GM21619 (cell line): ENCODE data around the gene KLHL20.
A peak's percentile ranks its signal among the peaks of the same experiment; 100 is the strongest.
"Not testable (repeated sequence)": the region's sequence is repeated elsewhere in the genome, so short reads cannot be mapped to it uniquely, and the experiment has no call there.

Source experiments
- ATAC-seq: cut with Tn5 transposase; IDR thresholded peaks from one replicate; pipeline ENCODE4 v1.9.1; 2021; ENCODE audit not compliant: unreplicated experiment

The KLHL20 gene, protein sequence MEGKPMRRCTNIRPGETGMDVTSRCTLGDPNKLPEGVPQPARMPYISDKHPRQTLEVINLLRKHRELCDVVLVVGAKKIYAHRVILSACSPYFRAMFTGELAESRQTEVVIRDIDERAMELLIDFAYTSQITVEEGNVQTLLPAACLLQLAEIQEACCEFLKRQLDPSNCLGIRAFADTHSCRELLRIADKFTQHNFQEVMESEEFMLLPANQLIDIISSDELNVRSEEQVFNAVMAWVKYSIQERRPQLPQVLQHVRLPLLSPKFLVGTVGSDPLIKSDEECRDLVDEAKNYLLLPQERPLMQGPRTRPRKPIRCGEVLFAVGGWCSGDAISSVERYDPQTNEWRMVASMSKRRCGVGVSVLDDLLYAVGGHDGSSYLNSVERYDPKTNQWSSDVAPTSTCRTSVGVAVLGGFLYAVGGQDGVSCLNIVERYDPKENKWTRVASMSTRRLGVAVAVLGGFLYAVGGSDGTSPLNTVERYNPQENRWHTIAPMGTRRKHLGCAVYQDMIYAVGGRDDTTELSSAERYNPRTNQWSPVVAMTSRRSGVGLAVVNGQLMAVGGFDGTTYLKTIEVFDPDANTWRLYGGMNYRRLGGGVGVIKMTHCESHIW

GRCh38 chr1:173714759-173715537 is at the start of gene KLHL20:
Gene KLHL20, plus strand, starts transcription at chr1:173714981. Its CDS starts 1,063 bp downstream, at chr1:173716044.
- peak; percentile 94 for ATAC-seq

GRCh38 chr1:173666646-173667045 is 48.1 kb upstream of the KLHL20 start:
- no peak for ATAC-seq

- ATAC-seq = no peak
Measured at GRCh38 chr1:173669491-173669941, 45.3 kb upstream of the KLHL20 start, which contains the start of gene ANKRD45. Gene ANKRD45, minus strand, starts transcription at chr1:173669851. Its CDS starts 10,433 bp downstream, at chr1:173659418.

DNA sequence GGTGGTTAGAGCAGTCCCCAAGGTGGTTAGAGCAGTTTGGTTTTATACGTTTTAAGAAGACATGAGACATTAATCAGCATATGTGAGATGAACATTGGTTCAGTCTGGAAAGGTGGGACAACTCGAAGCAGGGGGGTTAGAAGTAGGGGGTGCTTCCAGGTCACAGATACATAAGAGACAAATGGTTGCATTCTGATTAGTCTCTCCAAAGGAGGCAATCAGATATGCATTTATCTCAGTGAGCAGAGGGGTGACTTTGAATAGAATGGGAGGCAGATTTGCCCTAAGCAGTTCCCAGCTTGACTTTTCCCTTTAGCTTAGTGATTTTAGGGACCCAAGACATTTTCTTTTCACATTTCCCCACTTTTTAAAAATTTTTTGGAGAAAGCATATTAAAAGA is 40.3 kb upstream of the KLHL20 start:
- not testable (repeated sequence) for ATAC-seq

DNA sequence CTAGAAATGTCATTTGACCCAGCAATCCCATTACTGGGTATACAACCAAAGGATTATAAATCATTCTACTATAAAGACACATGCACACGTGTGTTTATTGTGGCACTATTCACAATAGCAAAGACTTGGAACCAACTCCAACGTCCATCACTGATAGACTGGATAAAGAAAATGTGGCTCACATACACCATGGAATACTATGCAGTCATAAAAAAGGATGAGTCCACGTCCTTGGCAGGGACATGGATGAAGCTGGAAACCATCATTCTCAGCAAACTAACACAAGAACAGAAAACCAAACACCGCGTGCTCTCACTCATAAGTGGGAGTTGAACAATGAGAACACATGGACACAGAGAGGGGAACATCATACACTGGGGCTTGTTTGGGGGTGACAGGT is 34.6 kb upstream of the KLHL20 start:
- not testable (repeated sequence) for ATAC-seq

DNA sequence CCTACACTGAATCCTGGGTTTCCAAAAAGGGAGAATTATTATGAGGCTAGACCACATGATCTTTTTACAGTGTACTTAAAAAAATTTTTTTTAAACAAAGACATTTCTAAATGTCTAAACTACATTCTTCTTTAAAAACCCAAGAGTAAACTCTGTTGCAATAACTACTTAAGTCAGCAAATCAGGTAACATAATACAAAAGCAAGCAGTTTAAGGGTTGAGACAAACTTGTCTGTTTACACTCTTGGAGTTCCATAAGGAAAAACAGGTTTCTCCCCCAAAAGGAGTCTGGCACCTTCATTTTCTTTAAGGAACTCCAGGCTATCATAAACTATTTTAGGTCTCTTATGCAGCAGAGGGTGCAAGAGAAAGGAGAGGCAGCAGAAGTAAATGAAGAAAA is 32.6 kb upstream of the KLHL20 start:
- ATAC-seq = no peak

- not testable (repeated sequence) for ATAC-seq
Measured at GRCh38 chr1:173683838-173684237, 30.9 kb upstream of the KLHL20 start.

GRCh38 chr1:173685121-173685520 is 29.7 kb upstream of the KLHL20 start:
- not testable (repeated sequence) for ATAC-seq

GRCh38 chr1:173688300-173688699 is 26.5 kb upstream of the KLHL20 start:
- no peak for ATAC-seq

DNA sequence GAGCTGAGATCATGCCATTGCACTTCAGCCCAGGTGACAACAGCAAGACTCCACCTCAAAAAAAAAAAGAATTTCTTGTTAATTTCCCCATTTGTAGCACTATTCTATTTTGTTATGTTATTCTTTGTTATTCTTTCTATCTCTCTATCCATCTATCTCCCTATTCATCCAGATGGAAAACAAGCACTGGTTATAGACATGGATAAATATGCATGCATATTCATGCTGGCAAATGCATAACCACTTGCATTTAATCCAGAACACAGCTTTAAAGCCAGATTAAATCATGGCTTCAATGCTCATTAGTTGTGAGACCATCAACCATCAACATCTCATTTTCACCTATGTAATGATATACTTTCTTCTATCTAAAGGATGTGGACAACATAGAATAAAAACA is 21.5 kb upstream of the KLHL20 start:
- ATAC-seq = no peak

DNA sequence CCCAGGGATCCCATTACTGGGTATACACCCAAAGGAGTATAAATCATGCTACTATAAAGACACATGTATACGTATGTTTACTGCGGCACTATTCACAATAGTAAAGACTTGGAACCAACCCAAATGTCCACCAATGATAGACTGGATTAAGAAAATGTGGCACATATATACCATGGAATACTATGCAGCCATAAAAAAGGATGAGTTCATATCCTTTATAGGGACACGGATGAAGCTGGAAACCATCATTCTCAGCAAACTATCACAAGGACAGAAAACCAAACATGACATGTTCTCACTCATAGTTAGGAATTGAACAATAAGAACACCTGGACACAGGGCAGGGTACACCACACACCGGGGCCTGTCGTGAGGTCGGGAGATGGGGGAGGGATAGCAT is 13.5 kb upstream of the KLHL20 start:
- not testable (repeated sequence) for ATAC-seq

GRCh38 chr1:173702736-173703135 is 12.0 kb upstream of the KLHL20 start:
- ATAC-seq = no peak

DNA sequence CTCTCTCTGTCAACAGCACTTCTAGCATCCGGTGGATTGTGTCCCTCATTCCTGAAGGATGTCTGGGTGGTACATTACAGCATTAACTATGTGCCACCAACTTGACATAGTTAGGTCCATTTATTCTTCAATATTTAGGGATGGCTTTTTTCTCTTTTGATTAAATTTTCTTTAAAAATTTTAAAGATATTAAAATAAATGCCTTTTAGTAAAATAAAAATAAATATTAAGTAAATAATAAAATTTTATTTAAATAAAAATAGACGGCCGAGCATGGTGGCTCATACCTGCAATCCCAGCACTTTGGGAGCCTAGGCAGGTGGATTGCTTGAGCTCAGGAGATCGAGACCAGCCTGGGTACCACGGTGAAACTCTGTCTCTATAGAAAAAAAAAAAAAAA is 9.7 kb upstream of the KLHL20 start:
- no peak for ATAC-seq

DNA sequence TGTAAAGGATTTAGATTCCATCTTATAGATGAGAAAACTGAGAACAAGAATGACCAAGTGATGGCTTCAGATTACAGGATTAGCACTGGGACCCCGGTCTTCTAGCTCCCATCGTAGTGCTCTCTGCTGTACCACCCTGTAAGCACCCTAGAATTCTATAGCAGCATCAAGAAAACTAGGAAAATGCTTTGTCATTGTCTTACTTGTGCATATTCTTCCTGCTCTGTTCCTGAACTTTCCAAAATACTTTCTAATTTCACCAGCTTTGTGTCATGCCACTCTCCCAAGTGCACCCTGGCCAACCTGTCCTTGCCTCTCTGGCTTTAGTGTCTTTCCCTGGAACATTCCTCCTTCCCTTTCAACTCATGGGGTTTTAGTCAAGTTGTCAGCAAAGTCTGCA is 6.0 kb upstream of the KLHL20 start:
- no peak for ATAC-seq

- ATAC-seq = no peak
Measured at GRCh38 chr1:173714441-173714758, 381 bp upstream of the KLHL20 start.

- no peak for ATAC-seq
Measured at GRCh38 chr1:173715538-173715844, 710 bp downstream of the KLHL20 start.

GRCh38 chr1:173717238-173717637 is 2.5 kb downstream of the KLHL20 start:
- ATAC-seq = no peak

DNA sequence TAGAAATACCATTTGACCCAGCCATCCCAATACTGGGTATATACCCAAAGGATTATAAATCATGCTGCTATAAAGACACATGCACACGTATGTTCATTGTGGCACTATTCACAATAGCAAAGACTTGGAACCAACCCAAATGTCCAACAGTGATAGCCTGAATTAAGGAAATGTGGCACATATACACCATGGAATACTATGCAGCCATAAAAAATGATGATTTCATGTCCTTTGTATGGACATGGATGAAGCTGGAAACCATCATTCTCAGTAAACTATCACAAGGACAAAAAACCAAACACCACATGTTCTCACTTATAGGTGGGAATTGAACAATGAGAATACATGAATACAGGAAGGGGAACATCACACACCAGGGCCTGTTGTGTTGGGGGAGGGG is 16.6 kb downstream of the KLHL20 start:
- not testable (repeated sequence) for ATAC-seq

GRCh38 chr1:173733912-173734311 is 19.1 kb downstream of the KLHL20 start:
- no peak for ATAC-seq

- not testable (repeated sequence) for ATAC-seq
Measured at GRCh38 chr1:173736104-173736503, 21.3 kb downstream of the KLHL20 start.

DNA sequence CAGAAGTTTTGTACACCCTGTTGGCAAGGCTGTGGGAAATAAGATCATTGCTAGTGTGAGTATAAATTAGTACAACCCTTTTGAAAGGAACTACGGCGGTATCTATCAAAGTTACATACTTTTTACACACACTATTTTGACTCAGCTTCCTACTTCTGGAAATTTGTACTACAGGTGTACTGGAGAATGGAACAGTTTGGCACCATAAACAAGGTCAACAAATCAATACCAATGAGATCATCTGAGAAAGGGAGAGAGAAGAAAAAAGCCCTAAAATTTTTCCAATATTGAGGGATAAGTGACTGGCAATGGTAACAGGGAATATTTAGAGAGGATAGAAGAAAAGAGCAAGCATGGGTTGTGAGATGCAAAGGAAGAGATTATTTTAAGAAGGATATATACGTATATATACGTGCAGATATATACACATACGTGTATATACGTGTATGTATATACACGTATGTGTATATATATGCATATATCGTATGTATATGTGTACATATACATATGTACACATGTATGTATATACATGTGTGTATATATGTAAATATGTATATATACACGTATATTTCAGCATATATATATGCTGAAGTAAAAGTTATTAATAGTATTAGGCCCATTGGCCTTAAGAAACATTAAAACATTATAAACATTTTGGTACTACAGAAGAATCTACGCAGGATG is 27.6 kb downstream of the KLHL20 start:
- ATAC-seq = no peak
